K562 (cell line): ENCODE measurements around the gene OR10H2. TPM values are rescaled to one million over a fixed set of nuclear protein-coding genes. Genes with fewer than 3 reads are reported as not detected.
A peak's percentile ranks its signal among the peaks of the same experiment; 100 is the strongest.

Experiments
- CBX8 ChIP-seq: fragments of 200-600 bp; sonication (generic); IDR thresholded peaks from 2 replicates; pipeline ENCODE4 v1.6.1; 2012; ENCODE audit warnings: borderline replicate concordance, mixed run types, low read depth, mild to moderate bottlenecking, moderate library complexity, mixed read lengths, low read length, control low read depth, inconsistent platforms; ENCODE audit not compliant: poor library complexity, severe bottlenecking; ENCODE audit errors: extremely low read depth
- GATA2 ChIP-seq: sonication (generic); formaldehyde crosslinking; IDR thresholded peaks from 2 replicates; pipeline ENCODE4 v1.4.0; 2020; ENCODE audit warnings: mild to moderate bottlenecking, missing genetic modification reagents
- HOXB6 ChIP-seq: fragments of 250-450 bp; sonication (Bioruptor Pico); IDR thresholded peaks from 2 replicates; pipeline ENCODE4 v1.5.1; 2022; ENCODE audit warnings: mild to moderate bottlenecking, borderline replicate concordance
- MLLT1 ChIP-seq, 2 experiments: fragments of 450-650 bp; IDR thresholded peaks; 2 replicates each; pipeline ENCODE4 v1.6.1; 2016
- NKRF ChIP-seq: fragments of 450-650 bp; IDR thresholded peaks from 2 replicates; pipeline ENCODE4 v1.6.1; 2016; ENCODE audit warnings: borderline replicate concordance
- NR3C1 ChIP-seq: sonication (generic); formaldehyde crosslinking; IDR thresholded peaks from 2 replicates; pipeline ENCODE4 v1.8.1; 2022; ENCODE audit warnings: missing genetic modification reagents
- PML ChIP-seq: IDR thresholded peaks from 2 replicates; pipeline ENCODE4 v1.6.1; 2012; ENCODE audit warnings: low read length, inconsistent platforms
- RBFOX2 ChIP-seq: fragments of 200-400 bp; formaldehyde crosslinking; IDR thresholded peaks from 2 replicates; pipeline ENCODE4 v1.6.1; 2017; ENCODE audit warnings: low read depth, mild to moderate bottlenecking, low read length, moderate library complexity
- REST ChIP-seq, 2 experiments: fragments of 450-650 bp; formaldehyde crosslinking in 1 of 2; IDR thresholded peaks; 2 replicates each; pipeline versions ENCODE4 v1.4.0 to v1.6.1; 2014 to 2020; ENCODE audit warnings: mild to moderate bottlenecking in 2 of 2, borderline replicate concordance in 1 of 2, low read depth in 1 of 2
- SIN3A ChIP-seq, 2 experiments: fragments of 150-350 bp in 1 of 2; IDR thresholded peaks; 2 replicates each; pipeline ENCODE4 v1.6.1; 2011 to 2016; ENCODE audit warnings: borderline replicate concordance in 2 of 2, low read depth in 2 of 2, low read length in 2 of 2, mild to moderate bottlenecking in 2 of 2, moderate library complexity in 2 of 2; ENCODE audit not compliant: control insufficient read depth in 1 of 2
- SRSF1 ChIP-seq: fragments of 200-400 bp; formaldehyde crosslinking; IDR thresholded peaks from 2 replicates; pipeline ENCODE4 v1.6.1; 2017; ENCODE audit warnings: mild to moderate bottlenecking, low read depth, low read length, moderate library complexity
- ZBED1 ChIP-seq: IDR thresholded peaks from 2 replicates; pipeline ENCODE4 v1.6.1; 2014
- ZNF655 ChIP-seq: fragments of 250-450 bp; sonication (Bioruptor Pico); IDR thresholded peaks from 2 replicates; pipeline ENCODE4 v1.5.0; 2021
- ZNF77 ChIP-seq: fragments of 250-450 bp; sonication (Bioruptor Pico); IDR thresholded peaks from 2 replicates; pipeline ENCODE4 v1.5.0; 2020
- polyA plus RNA-seq, 8 experiments: library from polyadenylated mRNA; depleted of rRNA in 4 of 8; stranded (reverse) in 5 of 8; unstranded in 3 of 8; fragments of >200 nt; fragmentation: Nextera tagmentation in 2 of 8; fragmentation: Illumina TruSeq in 1 of 8; extraction: Ambion mirVana in 2 of 8; extraction: Trizol in 1 of 8; gene quantifications; 2 replicates each; pipeline versions ENCODE4 v1.2.1 to v1.2.3, GENCODE V29; 2011 to 2014; ENCODE audit warnings: inconsistent platforms in 1 of 8, missing spikeins in 1 of 8
- total RNA-seq, 7 experiments: library from RNA; depleted of rRNA in 6 of 7; stranded (reverse); fragments of >200 nt in 6 of 7; fragmentation: Illumina TruSeq in 2 of 7; extraction: Trizol in 2 of 7; gene quantifications; 2 replicates each; pipeline versions ENCODE4 v1.2.1 to v1.2.3, GENCODE V29; 2011 to 2021; ENCODE audit warnings: low replicate concordance in 1 of 7

OR10H2 gene
- total and polyA plus RNA-seq, 9 of the 15 experiments (the other 6 are each of a cell fraction or from before 2014, with no cell fraction given) = not detected

GRCh38 chr19:15717809-15718208, 10.0 kb upstream of the OR10H2 start (continued):
- TF ChIP-seq NKRF (no peak), ZNF77 (CRISPR knock-in tag) (no peak), SRSF1 (no peak), CBX8 (no peak), REST (IDR thresholded peaks at IDR 0.05; ENCODE audit: borderline replicate concordance) (peak; percentile 94), REST (CRISPR knock-in tag; IDR thresholded peaks at IDR 0.05; ENCODE audit: low read depth) (peak; percentile 73), ZNF655 (CRISPR knock-in tag) (no peak), PML (no peak), SIN3A (IDR thresholded peaks at IDR 0.05; ENCODE audit: borderline replicate concordance in 2 of 2, control insufficient read depth in 1 of 2, low read depth in 2 of 2, low read length in 2 of 2) (no peak), RBFOX2 (no peak), GATA2 (no peak), MLLT1 (IDR thresholded peaks at IDR 0.05) (no peak), HOXB6 (CRISPR knock-in tag) (no peak), NR3C1 (CRISPR knock-in tag) (no peak), ZBED1 (no peak)
